Uterus (tissue), 4 donors: Measurements from ENCODE around the gene AP1AR. TPM values are rescaled to one million over a fixed set of nuclear protein-coding genes. Genes with fewer than 3 reads are reported as not detected.

Source experiments
- DNase-seq, 2 donors: peaks; one replicate each; pipeline ENCODE4 v3.0.0-alpha.2; 2019 to 2020
- H3K27ac ChIP-seq, 2 donors: fragments of 200-600 bp; sonication (generic); 1 replicate in 1 of 2; 2 replicates in 1 of 2; pipeline ENCODE4 v1.5.1; 2016 to 2018
- H3K27me3 ChIP-seq, 2 donors: fragments of 200-600 bp; sonication (generic); one replicate each; pipeline ENCODE4 v1.5.1; 2018 to 2019; ENCODE audit warnings: control low read depth in 1 of 2
- H3K36me3 ChIP-seq, 2 donors: fragments of 200-600 bp; sonication (generic); one replicate each; pipeline ENCODE4 v1.5.1; 2019; ENCODE audit warnings: control low read depth in 1 of 2
- H3K4me1 ChIP-seq, 2 donors: fragments of 200-600 bp; sonication (generic); one replicate each; pipeline ENCODE4 v1.5.1; 2018 to 2019; ENCODE audit warnings: control low read depth in 1 of 2
- H3K4me3 ChIP-seq, 2 donors: fragments of 200-600 bp; sonication (generic); 1 replicate in 1 of 2; 2 replicates in 1 of 2; pipeline ENCODE4 v1.5.1; 2018 to 2019; ENCODE audit warnings: mild to moderate bottlenecking in 1 of 2
- H3K9me3 ChIP-seq, 2 donors: fragments of 200-600 bp; sonication (generic); one replicate each; pipeline ENCODE4 v1.5.1; 2019; ENCODE audit warnings: control low read depth in 1 of 2
- CTCF ChIP-seq, 4 experiments: fragments of 200-600 bp in 2 of 4; fragments of 450-650 bp in 2 of 4; sonication (generic) in 2 of 4; IDR thresholded peaks; one replicate each; pipeline ENCODE4 v1.5.1; 2016 to 2019; ENCODE audit warnings: antibody characterized with exemption in 4 of 4, mild to moderate bottlenecking in 2 of 4, moderate library complexity in 1 of 4
- POLR2A ChIP-seq, 2 donors: fragments of 450-650 bp; IDR thresholded peaks; one replicate each; pipeline ENCODE4 v1.6.1; 2016; ENCODE audit warnings: antibody characterized with exemption in 2 of 2, mild to moderate bottlenecking in 1 of 2, moderate library complexity in 1 of 2
- intact Hi-C: fragments of 100-400 bp; cut with DNase I; formaldehyde crosslinking; loops from one replicate; pipeline ENCODE4 v1.15.1; 2023; ENCODE audit warnings: low total_unique reads
- total RNA-seq, 4 donors: library from RNA; depleted of rRNA in 3 of 4; stranded (reverse); fragments of >200 nt in 3 of 4; gene quantifications; one replicate each; pipeline versions ENCODE4 v1.1.0 to v1.2.4, GENCODE V29; 2014 to 2023
- donor health status: DM: yes; HTN: yes; CAD: no.

AP1AR gene
- total RNA-seq, 4 donors from 2014 or later = 2.3 to 37.7 (median 17.6) TPM

GRCh38 chr4:112257098-112257497, 25.5 kb downstream of the AP1AR start:
- Histone ChIP-seq H3K4me1 (no peaks in the 10 kb centered on the region), H3K36me3 (no peaks in the 10 kb centered on the region), H3K4me3 (no peak overlapping the region), H3K27me3 (no peaks in the 10 kb centered on the region), H3K27ac (no peak overlapping the region), H3K9me3 (no peaks in the 10 kb centered on the region)
- intact Hi-C loops = no loop called here
- no peak for DNase-seq
- TF ChIP-seq CTCF (IDR thresholded peaks at IDR 0.05) (no peak), POLR2A (IDR thresholded peaks at IDR 0.05) (no peak)

DNA sequence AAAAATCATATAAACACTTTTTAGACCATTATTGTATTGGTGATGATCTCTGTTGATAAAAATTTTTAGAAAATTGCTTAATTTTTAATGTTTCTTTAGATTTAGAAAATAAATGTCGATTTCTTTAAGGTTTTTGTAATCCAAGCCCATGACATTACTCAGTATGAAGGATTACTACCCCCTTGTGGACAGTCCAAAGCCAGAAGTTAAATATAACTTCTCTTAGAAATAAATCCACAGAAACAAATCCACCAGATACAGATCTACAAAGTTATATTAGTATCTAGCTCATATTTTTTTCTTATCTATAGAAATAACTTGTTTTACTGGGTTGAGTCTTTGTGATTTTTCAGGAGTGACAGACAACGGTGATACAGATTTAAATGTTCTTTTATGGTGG, 35.2 kb downstream of the AP1AR start:
- Histone ChIP-seq H3K27me3 (no peaks in the 10 kb centered on the region), H3K9me3 (no peaks in the 10 kb centered on the region), H3K4me1 (no peaks in the 10 kb centered on the region), H3K27ac (no peak overlapping the region), H3K4me3 (no peak overlapping the region), H3K36me3 (no peaks in the 10 kb centered on the region)
- intact Hi-C loops = no loop called here
- DNase-seq = no peak
- peak in 3 of 4 experiments; percentile 5 to 35 (median 18) for TF ChIP-seq CTCF (IDR thresholded peaks at IDR 0.05)
- TF ChIP-seq POLR2A (IDR thresholded peaks at IDR 0.05) = no peak

- no peaks in the 10 kb centered on the region for H3K27me3 ChIP-seq
- no peak for TF ChIP-seq POLR2A (IDR thresholded peaks at IDR 0.05)
- no peak for TF ChIP-seq CTCF (IDR thresholded peaks at IDR 0.05)
- no peak overlapping the region for H3K27ac ChIP-seq
- intact Hi-C loops = no loop called here
- H3K4me3 ChIP-seq = no peak overlapping the region
- H3K4me1 ChIP-seq = no peaks in the 10 kb centered on the region
- no peaks in the 10 kb centered on the region for H3K9me3 ChIP-seq
- no peak for DNase-seq
- H3K36me3 ChIP-seq = no peaks in the 10 kb centered on the region
Observed at GRCh38 chr4:112270051-112270450, 38.5 kb downstream of the AP1AR start.

GRCh38 chr4:112270640-112271421, 39.2 kb downstream of the AP1AR start:
- Histone ChIP-seq H3K4me3 (no peak overlapping the region), H3K36me3 (no peaks in the 10 kb centered on the region), H3K27ac (no peak overlapping the region), H3K4me1 (no peaks in the 10 kb centered on the region), H3K27me3 (no peaks in the 10 kb centered on the region), H3K9me3 (no peaks in the 10 kb centered on the region)
- intact Hi-C loops = no loop called here
- no peak for TF ChIP-seq CTCF (IDR thresholded peaks at IDR 0.05)
- TF ChIP-seq POLR2A (IDR thresholded peaks at IDR 0.05) = no peak
- DNase-seq = no peak

- H3K27me3 ChIP-seq = no peaks in the 10 kb centered on the region
- DNase-seq = no peak
- no peaks in the 10 kb centered on the region for H3K4me1 ChIP-seq
- no peak overlapping the region for H3K4me3 ChIP-seq
- no peak overlapping the region for H3K27ac ChIP-seq
- TF ChIP-seq POLR2A (IDR thresholded peaks at IDR 0.05) = no peak
- no peak for TF ChIP-seq CTCF (IDR thresholded peaks at IDR 0.05)
- H3K36me3 ChIP-seq = no peaks in the 10 kb centered on the region
- H3K9me3 ChIP-seq = no peaks in the 10 kb centered on the region
- intact Hi-C loops = no loop called here
Observed at GRCh38 chr4:112272292-112272691, 40.7 kb downstream of the AP1AR start.
